CD4-positive, alpha-beta T cell (primary cell): ENCODE data around the gene CTNNB1. TPM values are rescaled to one million over a fixed set of nuclear protein-coding genes. Genes with fewer than 3 reads are reported as not detected.

Experiments used
- ATAC-seq: fragments of 200-7000 bp; cut with Tn5 transposase; one replicate; pipeline ENCODE4 v1.10.0; 2022; ENCODE audit warnings: mild to moderate bottlenecking; ENCODE audit not compliant: poor library complexity
- CTCF ChIA-PET: fragments of 350-600 bp; sonication (Branson Sonifier 250); formaldehyde crosslinking; loops from one replicate; lab custom pipeline; 2021; ENCODE audit warnings: antibody characterized with exemption, inconsistent platforms; lab: Charles Lee
- POLR2A ChIA-PET: fragments of 350-600 bp; sonication (Branson Sonifier 250); formaldehyde crosslinking; loops from one replicate; lab custom pipeline; 2021; ENCODE audit warnings: antibody characterized with exemption, inconsistent platforms; lab: Charles Lee
- DNase-seq, 14 experiments: peaks; one replicate each; pipeline ENCODE4 v3.0.0-alpha.2; 2013 to 2020; ENCODE audit warnings: mixed read lengths in 2 of 14
- H3K27ac ChIP-seq, 2 donors: one replicate each; pipeline versions ENCODE4 v1.5.1 to v1.7.0; 2013; ENCODE audit warnings: low read length in 2 of 2, low read depth in 1 of 2, mild to moderate bottlenecking in 1 of 2
- H3K27me3 ChIP-seq, 2 experiments: 1 replicate in 1 of 2; 2 replicates in 1 of 2; pipeline versions ENCODE4 v1.6.1 to v1.7.0; 2013; ENCODE audit warnings: low read length in 2 of 2, control low read depth in 1 of 2, mild to moderate bottlenecking in 1 of 2, moderate library complexity in 1 of 2; ENCODE audit not compliant: insufficient read depth in 2 of 2, control insufficient read depth in 1 of 2
- H3K36me3 ChIP-seq: one replicate; pipeline ENCODE4 v1.6.1; 2013; ENCODE audit warnings: low read length, control low read depth; ENCODE audit not compliant: insufficient read depth
- H3K4me1 ChIP-seq: one replicate; pipeline ENCODE4 v1.6.1; 2013; ENCODE audit warnings: low read length, control low read depth; ENCODE audit not compliant: insufficient read depth
- H3K4me3 ChIP-seq: one replicate; pipeline ENCODE4 v1.5.1; 2013; ENCODE audit warnings: mild to moderate bottlenecking, low read length, moderate library complexity
- H3K9me3 ChIP-seq, 2 experiments: 1 replicate in 1 of 2; 2 replicates in 1 of 2; pipeline versions ENCODE4 v1.6.1 to v1.7.0; 2013; ENCODE audit warnings: low read length in 2 of 2, mild to moderate bottlenecking in 2 of 2, control low read depth in 1 of 2, moderate library complexity in 1 of 2; ENCODE audit not compliant: control insufficient read depth in 1 of 2, insufficient read depth in 1 of 2
- H3K27ac Mint-ChIP-seq: one replicate; pipeline ENCODE4 v1.8.0; 2020; ENCODE audit warnings: mixed read lengths
- H3K27me3 Mint-ChIP-seq: one replicate; pipeline ENCODE4 v1.8.0; 2021; ENCODE audit warnings: mixed read lengths
- H3K36me3 Mint-ChIP-seq: one replicate; pipeline ENCODE4 v1.8.0; 2021; ENCODE audit warnings: low read depth, mixed read lengths
- H3K4me1 Mint-ChIP-seq: one replicate; pipeline ENCODE4 v1.8.0; 2021; ENCODE audit warnings: low read depth, mixed read lengths
- H3K4me3 Mint-ChIP-seq: one replicate; pipeline ENCODE4 v1.8.0; 2020; ENCODE audit warnings: mild to moderate bottlenecking, mixed read lengths
- H3K9me3 Mint-ChIP-seq: one replicate; pipeline ENCODE4 v1.8.0; 2020; ENCODE audit warnings: mixed read lengths
- intact Hi-C, 2 experiments: fragments of 100-400 bp; cut with DNase I in 1 of 2; cut with micrococcal nuclease in 1 of 2; formaldehyde crosslinking; loops; one replicate each; pipeline versions ENCODE4 v1.15.1 to v1.9.0; 2023 to 2025; cut with DNase I, micrococcal nuclease
- total RNA-seq, 174 experiments: library from RNA in 2 of 174; stranded (reverse) in 2 of 174; gene quantifications; one replicate each; pipeline ENCODE4 v1.2.3 and lab custom pipeline; 2021 to 2026
- TF ChIP-seq, protein P1 (sequence below): fragments of 200-600 bp; IDR thresholded peaks from one replicate; pipeline ENCODE4 v1.8.0; 2022; ENCODE audit warnings: antibody characterized with exemption, mild to moderate bottlenecking

The CTNNB1 gene
- total RNA-seq, 2 experiments from 2014 or later, result 226 to 228 TPM

- peaks cover 15% of the 10 kb centered on the region for H3K27me3 Mint-ChIP-seq
- Histone ChIP-seq H3K27me3 (peaks cover 0 to 9% of the 10 kb centered on the region in 2 experiments), H3K4me1 (no peaks in the 10 kb centered on the region), H3K36me3 (no peaks in the 10 kb centered on the region), H3K27ac (no peak overlapping the region), H3K4me3 (no peak overlapping the region), H3K9me3 (no peaks in the 10 kb centered on the region)
- H3K4me1 Mint-ChIP-seq, result no peaks in the 10 kb centered on the region
- H3K36me3 Mint-ChIP-seq, result no peaks in the 10 kb centered on the region
- DNase-seq (no peak), ATAC-seq (no peak)
- POLR2A ChIA-PET, result no interaction called here
- intact Hi-C loops, result no loop called here
- H3K9me3 Mint-ChIP-seq, result no peaks in the 10 kb centered on the region
- TF ChIP-seq, protein P1, sequence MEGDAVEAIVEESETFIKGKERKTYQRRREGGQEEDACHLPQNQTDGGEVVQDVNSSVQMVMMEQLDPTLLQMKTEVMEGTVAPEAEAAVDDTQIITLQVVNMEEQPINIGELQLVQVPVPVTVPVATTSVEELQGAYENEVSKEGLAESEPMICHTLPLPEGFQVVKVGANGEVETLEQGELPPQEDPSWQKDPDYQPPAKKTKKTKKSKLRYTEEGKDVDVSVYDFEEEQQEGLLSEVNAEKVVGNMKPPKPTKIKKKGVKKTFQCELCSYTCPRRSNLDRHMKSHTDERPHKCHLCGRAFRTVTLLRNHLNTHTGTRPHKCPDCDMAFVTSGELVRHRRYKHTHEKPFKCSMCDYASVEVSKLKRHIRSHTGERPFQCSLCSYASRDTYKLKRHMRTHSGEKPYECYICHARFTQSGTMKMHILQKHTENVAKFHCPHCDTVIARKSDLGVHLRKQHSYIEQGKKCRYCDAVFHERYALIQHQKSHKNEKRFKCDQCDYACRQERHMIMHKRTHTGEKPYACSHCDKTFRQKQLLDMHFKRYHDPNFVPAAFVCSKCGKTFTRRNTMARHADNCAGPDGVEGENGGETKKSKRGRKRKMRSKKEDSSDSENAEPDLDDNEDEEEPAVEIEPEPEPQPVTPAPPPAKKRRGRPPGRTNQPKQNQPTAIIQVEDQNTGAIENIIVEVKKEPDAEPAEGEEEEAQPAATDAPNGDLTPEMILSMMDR, result no peak
- H3K27ac Mint-ChIP-seq, result no peak overlapping the region
- CTCF ChIA-PET, result no interaction called here
- H3K4me3 Mint-ChIP-seq, result no peak overlapping the region
These were observed 16.7 kb upstream of the CTNNB1 start for GRCh38 chr3:41182504-41183059.

DNA sequence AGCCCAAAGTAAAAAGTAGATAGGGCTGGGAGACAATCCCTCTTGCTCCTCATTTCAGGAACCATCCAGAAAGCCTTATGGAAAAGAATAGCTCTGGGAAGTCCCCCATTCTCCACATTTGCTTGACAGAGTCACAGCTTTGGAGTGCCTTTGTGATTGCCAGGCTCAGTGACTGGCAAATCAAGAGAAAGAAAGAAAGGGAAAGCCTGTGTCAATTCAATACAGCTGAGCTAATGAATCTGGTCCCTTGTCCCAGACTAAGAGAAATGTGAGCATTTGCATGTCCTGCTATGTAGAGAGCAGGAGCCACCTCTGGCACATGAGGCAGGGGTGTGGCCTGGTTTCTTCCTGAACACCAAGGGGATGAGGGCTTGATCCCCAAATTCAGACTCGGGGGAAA lies 14.9 kb upstream of the CTNNB1 start:
- Histone ChIP-seq H3K9me3 (no peaks in the 10 kb centered on the region), H3K27me3 (peaks cover 0 to 9% of the 10 kb centered on the region in 2 experiments), H3K4me1 (no peaks in the 10 kb centered on the region), H3K4me3 (no peak overlapping the region), H3K27ac (no peak overlapping the region), H3K36me3 (no peaks in the 10 kb centered on the region)
- CTCF ChIA-PET, result no interaction called here
- POLR2A ChIA-PET, result no interaction called here
- ATAC-seq (no peak), DNase-seq (no peak)
- Mint-ChIP-seq H3K4me3 (no peak overlapping the region), H3K27ac (no peak overlapping the region), H3K9me3 (no peaks in the 10 kb centered on the region), H3K36me3 (no peaks in the 10 kb centered on the region), H3K27me3 (peaks cover 15% of the 10 kb centered on the region), H3K4me1 (no peaks in the 10 kb centered on the region)
- intact Hi-C loops, result no loop called here
- TF ChIP-seq, protein P1, result no peak

DNA sequence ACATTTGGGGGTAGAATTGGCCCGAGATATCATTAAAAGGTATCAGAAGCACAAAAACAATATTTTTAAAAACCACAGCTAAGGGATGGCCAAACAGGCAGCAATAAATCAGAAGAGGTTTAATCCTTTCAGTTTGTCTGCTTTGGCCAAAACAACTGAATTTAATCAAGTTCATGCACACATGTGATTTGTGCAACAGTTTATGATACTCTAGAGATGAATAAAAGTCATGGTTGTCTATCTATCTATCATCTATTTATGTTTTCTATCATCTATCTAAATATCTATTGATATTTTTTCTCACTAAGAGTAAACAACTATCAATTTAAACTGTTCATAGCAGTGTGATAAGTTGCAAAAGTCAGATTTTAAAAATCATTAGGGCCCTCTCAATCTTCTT lies 13.0 kb upstream of the CTNNB1 start:
- no peaks in the 10 kb centered on the region for H3K36me3 ChIP-seq
- TF ChIP-seq, protein P1, result no peak
- H3K36me3 Mint-ChIP-seq, result no peaks in the 10 kb centered on the region
- ATAC-seq, result no peak
- ChIA-PET CTCF (interaction anchor here (0.7 kb wide), 1 partner anchor 48 kb away, joined by 3 read pairs; no protein-coding TSS in a partner anchor), POLR2A (interaction anchor here (0.9 to 1.6 kb wide), 3 partner anchors 13 to 69 kb away, joined by 3 to 6 read pairs (median 4); partner anchors contain the start of gene CTNNB1)
- no peak overlapping the region for H3K27ac ChIP-seq
- H3K9me3 ChIP-seq, result no peaks in the 10 kb centered on the region
- peaks cover 5% of the 10 kb centered on the region for H3K27me3 Mint-ChIP-seq
- H3K9me3 Mint-ChIP-seq, result no peaks in the 10 kb centered on the region
- H3K27me3 ChIP-seq, result peaks cover 0 to 6% of the 10 kb centered on the region in 2 experiments
- H3K4me1 Mint-ChIP-seq, result no peaks in the 10 kb centered on the region
- H3K4me3 Mint-ChIP-seq, result no peak overlapping the region
- H3K4me1 ChIP-seq, result no peaks in the 10 kb centered on the region
- intact Hi-C loops, result no loop called here
- no peak for DNase-seq
- H3K4me3 ChIP-seq, result no peak overlapping the region
- H3K27ac Mint-ChIP-seq, result no peak overlapping the region
